Measurements from ENCODE around the gene OTOF. TPM values are rescaled to one million over a fixed set of nuclear protein-coding genes. Genes with fewer than 3 reads are reported as not detected.
A peak's percentile ranks its signal among the peaks of the same experiment; 100 is the strongest.
"Not testable (repeated sequence)": the region's sequence is repeated elsewhere in the genome, so short reads cannot be mapped to it uniquely, and the experiment has no call there.

The OTOF gene
- total and polyA plus RNA-seq, 7 donors = 0.14 to 2.2 (median 0.34) TPM

GRCh38 chr2:26471289-26471688, 6.6 kb downstream of the OTOF start:
- intact Hi-C loops (cut with DNase I) = no loop called here
- Histone ChIP-seq H3K4me1 (no peaks in the 10 kb centered on the region), H3K9me3 (peaks cover 8% of the 10 kb centered on the region), H3K27ac (no peak overlapping the region), H3K27me3 (ENCODE audit: insufficient read depth in 3 of 3, low read length in 2 of 3) (no peaks in the 10 kb centered on the region), H3K4me3 (no peak overlapping the region), H3K36me3 (ENCODE audit: insufficient read depth in 1 of 2, low read depth in 1 of 2) (no peaks in the 10 kb centered on the region)
- 43 to 60% (median 44%) methylated on average over 2 of the region's 2 CpGs for WGBS, 3 donors
- no peak for TF ChIP-seq CTCF (IDR thresholded peaks at IDR 0.05)
- no peak for DNase-seq
- ATAC-seq = no peak

- 90 to 94% (median 93%) methylated on average over 9 of the region's 9 CpGs for WGBS, 3 donors
- H3K4me3 ChIP-seq = no peak overlapping the region
- DNase-seq = no peak
- ATAC-seq = no peak
- H3K36me3 ChIP-seq (ENCODE audit: insufficient read depth in 1 of 2, low read depth in 1 of 2) = no peaks in the 10 kb centered on the region
- H3K27me3 ChIP-seq (ENCODE audit: insufficient read depth in 3 of 3, low read length in 2 of 3) = no peaks in the 10 kb centered on the region
- no peaks in the 10 kb centered on the region for H3K4me1 ChIP-seq
- peaks cover 8% of the 10 kb centered on the region for H3K9me3 ChIP-seq
- intact Hi-C loops (cut with DNase I) = no loop called here
- TF ChIP-seq CTCF (IDR thresholded peaks at IDR 0.05) = no peak
- no peak overlapping the region for H3K27ac ChIP-seq
These were observed 7.2 kb downstream of the OTOF start for GRCh38 chr2:26470601-26471260.

- H3K27ac ChIP-seq = no peak overlapping the region
- ATAC-seq (no peak), DNase-seq (no peak)
- H3K36me3 ChIP-seq (ENCODE audit: insufficient read depth in 1 of 2, low read depth in 1 of 2) = no peaks in the 10 kb centered on the region
- H3K9me3 ChIP-seq = peaks cover 8% of the 10 kb centered on the region
- H3K27me3 ChIP-seq (ENCODE audit: insufficient read depth in 3 of 3, low read length in 2 of 3) = no peaks in the 10 kb centered on the region
- H3K4me1 ChIP-seq = no peaks in the 10 kb centered on the region
- intact Hi-C loops (cut with DNase I) = loop anchor here (5.0 to 10.0 kb wide), 2 partner anchors 115 to 238 kb away; no protein-coding TSS in a partner anchor
- no peak overlapping the region for H3K4me3 ChIP-seq
- WGBS, 3 donors = 92 to 96% (median 95%) methylated on average over 7 of the region's 7 CpGs
- no peak for TF ChIP-seq CTCF (IDR thresholded peaks at IDR 0.05)
These were observed 8.0 kb downstream of the OTOF start for GRCh38 chr2:26469955-26470354.

GRCh38 chr2:26469092-26469710, 8.7 kb downstream of the OTOF start:
- H3K9me3 ChIP-seq = peaks cover 8% of the 10 kb centered on the region
- H3K27ac ChIP-seq = no peak overlapping the region
- ATAC-seq = no peak
- DNase-seq = peak in 1 of 2 donors; percentile 52
- no peak overlapping the region for H3K4me3 ChIP-seq
- H3K27me3 ChIP-seq (ENCODE audit: insufficient read depth in 3 of 3, low read length in 2 of 3) = no peaks in the 10 kb centered on the region
- whole genome bisulfite sequencing, 3 donors = 37 to 40% (median 39%) methylated on average over 5 of the region's 5 CpGs
- peak; percentile 44 for TF ChIP-seq CTCF (IDR thresholded peaks at IDR 0.05)
- intact Hi-C loops (cut with DNase I) = loop anchor here (5.0 to 10.0 kb wide), 2 partner anchors 114 to 237 kb away; no protein-coding TSS in a partner anchor
- H3K36me3 ChIP-seq (ENCODE audit: insufficient read depth in 1 of 2, low read depth in 1 of 2) = no peaks in the 10 kb centered on the region
- H3K4me1 ChIP-seq = no peaks in the 10 kb centered on the region

DNA sequence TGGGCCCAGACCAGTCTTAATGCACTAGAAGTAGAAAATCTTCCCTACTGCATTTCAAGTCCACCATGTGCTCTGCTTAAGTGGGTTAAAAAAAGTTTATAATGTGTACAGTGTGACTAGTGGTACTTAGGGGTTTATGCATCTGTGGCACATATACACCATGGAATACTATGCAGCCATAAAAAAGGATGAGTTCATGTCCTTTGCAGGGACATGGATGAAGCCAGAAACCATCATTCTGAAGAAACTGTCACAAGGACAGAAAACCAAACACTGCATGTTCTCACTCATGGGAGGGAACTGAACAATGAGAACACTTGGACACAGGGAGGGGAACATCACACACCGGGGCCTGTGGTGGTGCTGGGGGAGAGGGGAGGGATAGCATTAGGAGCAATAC, 9.4 kb downstream of the OTOF start:
- not testable (repeated sequence) for ATAC-seq; H3K9me3 ChIP-seq; H3K27ac ChIP-seq; H3K4me1 ChIP-seq; H3K36me3 ChIP-seq (ENCODE audit: insufficient read depth in 1 of 2, low read depth in 1 of 2); H3K27me3 ChIP-seq (ENCODE audit: insufficient read depth in 3 of 3, low read length in 2 of 3); DNase-seq; H3K4me3 ChIP-seq
- 94 to 100% (median 100%) methylated on average over 1 of the region's 1 CpG for WGBS, 3 donors
- intact Hi-C loops (cut with DNase I) = loop anchor here (5.0 to 10.0 kb wide), 2 partner anchors 114 to 236 kb away; no protein-coding TSS in a partner anchor
